Retina (tissue), 1 donor: ENCODE measurements around the gene VPS13A.
"Not testable (repeated sequence)": the region's sequence is repeated elsewhere in the genome, so short reads cannot be mapped to it uniquely, and the experiment has no call there.

ENCODE experiments used
- DNase-seq: peaks from one replicate; pipeline ENCODE4 v3.0.0-alpha.2; 2016

Gene VPS13A

DNA sequence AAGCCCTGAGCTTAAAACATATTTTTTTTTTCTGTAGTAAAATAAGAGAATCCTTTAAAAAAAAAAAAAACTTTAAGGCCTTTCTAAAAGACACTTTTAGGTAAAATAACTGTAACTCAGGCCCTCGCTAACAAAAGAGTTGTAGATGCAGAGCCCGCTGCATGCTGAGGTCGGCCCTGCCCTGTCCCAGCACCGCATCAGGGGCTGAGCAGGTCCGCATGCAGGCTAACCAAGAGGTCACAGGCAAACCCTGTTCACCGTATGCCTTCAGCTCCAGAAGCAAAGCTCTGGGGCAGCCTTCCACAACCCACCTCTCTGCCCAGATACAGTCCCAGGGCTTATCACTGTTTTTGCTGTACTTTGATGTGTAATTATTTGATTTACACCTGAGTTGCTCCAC is 254.7 kb downstream of the VPS13A start:
- no peak for DNase-seq

DNA sequence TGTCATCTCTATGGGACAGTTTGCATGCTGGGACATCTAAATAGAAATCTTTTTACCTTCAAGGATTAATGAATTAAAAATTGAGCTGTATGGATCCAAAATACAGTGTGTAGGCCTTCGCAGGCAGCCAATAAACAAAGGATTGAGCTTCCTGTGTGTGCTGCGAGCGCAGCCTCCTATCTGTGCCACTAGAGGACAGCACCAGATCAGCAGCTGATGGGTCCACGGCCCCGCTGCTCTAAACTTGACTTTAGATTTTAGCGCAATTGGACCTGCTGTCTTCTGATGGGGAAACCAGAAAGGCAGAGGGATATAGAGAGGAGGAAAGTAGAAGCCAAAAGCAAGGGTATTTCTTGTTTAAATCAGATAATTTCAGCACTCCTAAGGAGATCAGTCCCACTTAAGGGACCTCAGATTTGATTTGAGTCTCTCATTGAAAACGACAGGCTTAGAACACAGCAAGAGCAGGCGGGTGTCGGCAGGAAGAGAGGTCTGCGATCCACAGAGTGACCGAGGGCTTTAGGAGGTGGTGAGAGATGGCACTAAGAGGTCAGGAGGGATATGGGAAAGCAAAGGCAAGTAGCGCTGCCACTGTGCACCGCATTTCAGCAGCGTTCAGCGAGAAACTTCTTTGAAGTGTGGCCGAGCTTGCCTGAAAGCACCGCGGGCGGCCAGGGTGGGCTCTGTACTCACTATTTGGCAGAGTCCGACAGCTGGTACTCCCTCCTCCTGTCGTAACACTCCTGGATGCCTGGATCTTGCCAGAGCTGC is 256.5 kb downstream of the VPS13A start:
- peak; percentile 73 for DNase-seq

DNA sequence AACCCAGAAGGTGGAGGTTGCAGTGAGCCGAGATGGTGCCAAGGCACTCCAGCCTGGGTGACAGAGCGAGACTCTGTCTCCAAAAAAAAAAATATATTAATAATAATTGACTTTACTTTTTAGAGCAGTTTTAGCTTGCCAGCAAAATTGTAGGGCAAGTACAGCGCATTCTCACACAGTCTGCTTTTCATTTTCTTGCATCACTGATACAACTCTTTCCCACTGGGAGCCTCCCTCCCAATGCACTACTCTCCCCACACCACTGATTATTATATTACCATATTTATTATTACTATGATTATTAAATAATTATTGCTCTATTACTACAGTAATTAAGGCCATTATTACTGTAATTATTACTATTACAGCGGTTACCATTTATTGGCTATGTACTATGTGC is 257.9 kb downstream of the VPS13A start:
- DNase-seq = no peak

DNA sequence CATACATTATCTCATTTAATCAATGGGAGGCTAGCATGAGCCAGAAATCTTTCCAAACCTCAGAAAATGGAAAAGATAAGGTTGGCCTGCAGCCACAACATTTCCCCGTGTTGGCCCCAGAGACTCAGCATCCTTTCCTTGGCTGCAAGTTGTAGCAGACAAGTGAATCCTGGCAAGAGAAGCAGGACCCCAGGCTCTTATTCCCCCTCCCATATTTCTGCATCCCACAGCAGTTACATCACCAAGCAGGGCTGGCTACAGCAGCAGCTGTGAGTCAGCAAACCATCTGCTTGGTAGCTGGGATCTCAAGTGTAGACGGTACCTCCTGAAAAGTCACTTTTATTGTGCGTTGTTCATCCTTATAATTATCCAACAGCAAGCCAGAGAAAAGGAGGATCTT is 258.4 kb downstream of the VPS13A start:
- DNase-seq = no peak

DNA sequence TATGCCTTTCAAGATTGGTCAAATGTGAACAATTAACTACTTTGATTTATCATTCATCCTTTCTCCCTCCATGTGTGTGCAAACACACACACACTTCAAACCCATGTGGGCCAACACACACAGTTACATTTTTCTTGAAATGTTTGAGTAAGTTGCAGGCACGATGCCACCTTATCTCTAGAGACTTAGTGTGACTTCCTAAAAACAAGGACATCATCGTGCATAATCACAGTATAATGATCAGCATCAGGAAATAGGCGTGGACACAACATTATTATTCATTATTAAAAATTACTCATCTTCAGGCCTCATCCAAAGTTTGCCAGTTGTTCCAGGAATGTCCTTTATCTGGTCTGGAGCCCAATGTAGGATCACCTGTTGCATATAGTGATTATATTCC is 261.3 kb downstream of the VPS13A start:
- DNase-seq = no peak

DNA sequence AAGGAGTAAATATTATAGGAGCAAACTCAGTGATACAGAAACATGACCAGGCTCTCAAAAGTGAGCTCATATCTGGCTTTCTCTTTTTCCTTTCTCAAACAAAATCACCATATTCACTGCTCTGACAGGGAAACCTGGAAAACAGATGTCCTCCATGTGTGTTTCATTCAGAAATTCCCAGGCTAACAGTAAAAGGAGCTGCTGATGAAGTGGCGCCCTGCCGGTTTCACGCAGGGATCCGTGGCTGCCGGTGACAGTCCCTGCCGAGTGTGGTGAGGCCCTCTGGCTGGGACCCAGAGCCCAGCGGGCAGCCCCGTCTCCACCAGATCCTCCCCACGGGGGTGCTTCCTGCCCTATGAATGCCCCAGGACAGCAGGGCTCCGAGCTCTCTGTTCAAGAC is 262.7 kb downstream of the VPS13A start:
- peak; percentile 51 for DNase-seq

DNA sequence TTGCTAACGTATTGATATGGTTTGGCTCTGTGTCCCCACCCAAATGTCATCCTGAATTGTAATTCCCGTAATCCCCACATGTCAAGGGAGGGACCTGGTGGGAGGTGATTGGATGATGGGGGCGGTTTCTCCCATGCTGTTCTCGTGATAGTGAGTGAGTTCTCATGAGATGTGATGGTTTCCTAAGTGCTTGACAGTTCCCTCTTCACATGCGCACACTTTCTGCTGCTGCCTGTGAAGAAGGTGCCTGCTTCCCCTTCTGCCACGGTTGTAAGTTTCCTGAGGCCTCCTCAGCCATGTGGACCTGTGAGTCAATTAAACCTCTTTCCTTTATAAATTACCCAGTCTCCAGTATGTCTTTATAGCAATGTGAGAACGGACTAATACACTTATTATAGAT is 263.8 kb downstream of the VPS13A start:
- not testable (repeated sequence) for DNase-seq

DNA sequence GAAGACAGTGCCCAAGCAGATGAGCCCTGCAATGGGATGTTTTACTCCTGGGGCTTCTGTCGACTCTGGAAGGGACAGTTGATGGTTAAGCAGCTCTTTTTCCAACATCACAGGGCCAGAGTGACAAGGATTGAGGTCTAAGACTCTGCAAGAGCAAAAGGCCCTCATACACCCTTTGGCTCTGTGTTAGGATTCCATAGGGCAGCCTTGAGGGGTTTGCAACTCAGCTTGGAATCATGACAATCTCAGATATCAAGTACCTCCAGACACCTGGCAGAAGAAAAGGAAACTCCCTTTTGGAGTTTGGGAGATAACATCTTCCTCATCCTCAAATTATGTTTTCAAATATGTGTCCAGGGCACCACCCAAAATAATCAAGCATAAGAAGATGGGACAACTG is 265.1 kb downstream of the VPS13A start:
- DNase-seq = no peak

DNA sequence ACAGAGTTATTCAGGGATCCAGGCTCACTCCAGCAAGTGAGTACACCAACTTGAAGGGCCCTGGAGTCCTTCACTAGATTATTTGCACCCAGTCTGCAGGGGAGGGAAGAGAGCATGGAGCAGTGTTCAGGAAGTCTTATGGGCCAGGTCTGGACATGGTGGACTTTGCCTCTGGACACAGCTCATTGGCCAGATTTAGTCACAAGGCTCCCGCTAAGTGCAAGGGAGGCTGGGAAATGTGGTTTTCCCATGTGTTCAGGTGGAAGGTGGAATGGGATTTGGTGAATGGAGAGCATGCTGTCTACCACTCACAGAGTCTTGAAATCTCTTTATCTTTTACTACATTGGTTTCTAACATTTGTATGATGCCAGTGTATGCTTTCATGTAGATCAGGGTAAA is 270.3 kb downstream of the VPS13A start:
- DNase-seq = no peak

DNA sequence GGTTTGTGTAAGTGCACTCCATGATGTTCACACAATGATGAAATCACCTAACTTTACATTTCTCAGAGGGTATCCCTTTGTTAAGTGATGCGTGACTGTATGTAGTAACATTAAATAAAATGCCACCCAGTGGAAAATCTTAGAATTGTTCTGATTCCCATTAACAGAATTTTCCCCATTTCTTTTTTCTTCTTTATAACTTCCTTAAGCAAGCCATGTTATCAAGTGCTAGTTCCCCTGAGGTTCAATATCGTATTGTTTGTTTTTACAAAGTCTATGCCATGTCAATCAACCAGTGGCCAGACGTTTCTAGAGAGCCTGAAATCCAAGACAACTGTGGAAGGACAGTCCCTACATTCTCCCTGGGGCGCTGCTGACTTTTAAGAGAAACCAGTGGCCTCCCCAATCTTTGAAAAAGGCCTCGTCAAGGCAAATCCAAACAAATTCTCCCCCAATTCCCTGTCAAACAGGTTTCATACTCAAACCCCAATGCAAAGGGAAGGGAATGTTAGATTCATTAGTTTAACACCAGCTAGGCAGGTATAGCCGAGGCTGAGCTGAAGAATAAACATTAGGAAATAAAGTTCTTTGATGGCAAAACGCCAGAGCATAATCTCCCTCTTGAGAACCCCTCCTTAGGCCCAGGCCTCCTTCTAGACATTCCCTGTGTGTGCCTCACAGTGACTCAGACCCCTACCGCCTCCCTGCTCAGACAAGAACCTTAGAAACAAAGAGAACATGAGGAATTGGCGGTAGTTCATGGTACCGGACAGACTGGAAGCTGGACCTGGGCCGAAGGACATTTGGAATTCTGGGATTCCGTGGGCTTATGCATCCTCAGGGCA is 272.1 kb downstream of the VPS13A start:
- DNase-seq = no peak

DNA sequence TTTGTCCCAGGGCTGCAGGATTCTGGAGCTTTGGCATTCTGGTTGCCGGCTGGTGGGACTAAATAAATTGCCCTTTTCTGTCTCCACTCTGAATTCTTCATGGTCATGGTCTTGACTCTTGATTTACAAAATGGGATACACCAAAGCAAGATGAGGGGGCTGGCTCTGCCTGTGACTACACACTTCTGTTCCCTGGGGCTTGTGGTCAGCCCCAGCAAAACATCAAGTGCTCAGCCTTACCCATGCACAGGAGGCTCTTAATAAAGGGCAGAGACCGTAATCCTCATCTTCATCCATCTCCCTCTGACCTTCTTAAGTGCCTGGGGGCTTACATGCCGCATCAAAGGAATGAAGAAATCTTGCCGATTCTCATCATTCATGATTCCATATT is 272.7 kb downstream of the VPS13A start:
- no peak for DNase-seq

DNA sequence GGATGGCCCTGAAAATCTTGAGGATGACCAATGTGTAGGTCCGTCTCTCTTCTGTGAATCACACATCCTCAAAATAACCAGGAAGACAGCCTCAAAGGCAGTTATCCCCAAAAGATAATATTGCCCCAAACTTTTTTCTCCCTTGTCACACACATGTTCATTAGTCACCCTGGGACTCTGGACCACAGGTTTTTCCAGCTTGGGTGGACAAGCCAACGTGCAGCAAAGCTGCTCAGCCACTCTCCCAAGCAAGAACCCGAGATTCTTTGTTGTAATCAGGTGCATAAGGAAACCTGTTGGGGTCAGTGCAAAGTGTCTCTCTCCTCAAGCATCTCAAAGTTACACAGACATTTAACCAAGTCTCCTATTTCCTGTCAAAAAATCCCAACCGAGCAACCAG is 274.2 kb downstream of the VPS13A start:
- DNase-seq = no peak

DNA sequence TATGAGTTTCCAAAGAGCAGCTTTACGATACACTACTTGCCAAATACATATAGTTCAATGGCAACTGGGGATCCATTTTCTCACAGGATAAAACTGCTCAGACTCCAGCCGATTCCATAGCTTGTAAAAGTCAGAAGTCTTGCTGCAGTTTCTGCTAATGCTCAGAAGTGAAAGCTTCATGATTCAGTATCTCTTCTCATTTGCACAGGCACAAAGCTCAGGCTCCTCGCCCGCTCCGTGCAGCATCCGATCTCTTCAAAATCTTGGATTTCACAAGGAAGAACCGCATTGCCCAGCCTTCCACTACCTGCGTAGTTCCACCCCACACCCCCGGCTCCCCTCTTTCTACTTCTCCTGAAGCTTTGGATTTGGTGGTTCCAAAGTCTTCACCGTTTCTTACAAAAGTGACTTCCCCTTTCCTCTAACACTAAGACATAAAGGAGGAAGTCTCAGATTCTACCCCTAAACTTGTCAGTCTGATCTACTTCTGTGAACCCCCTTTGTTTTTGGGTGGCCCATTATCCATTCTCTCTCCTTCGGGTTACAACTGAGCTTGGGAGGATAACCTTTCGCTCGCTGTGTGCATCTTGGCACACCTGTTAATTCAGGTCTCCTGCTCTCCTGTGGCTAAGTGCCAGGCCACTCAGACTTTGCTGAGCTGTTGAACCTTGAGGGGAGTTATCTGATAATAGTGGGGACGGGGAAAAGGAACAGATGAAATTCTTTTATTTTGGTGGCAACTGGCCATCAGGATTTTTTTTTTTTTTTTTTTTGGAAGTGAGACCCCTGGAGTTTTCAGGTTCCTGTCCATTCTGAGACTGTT is 276.7 kb downstream of the VPS13A start:
- no peak for DNase-seq

DNA sequence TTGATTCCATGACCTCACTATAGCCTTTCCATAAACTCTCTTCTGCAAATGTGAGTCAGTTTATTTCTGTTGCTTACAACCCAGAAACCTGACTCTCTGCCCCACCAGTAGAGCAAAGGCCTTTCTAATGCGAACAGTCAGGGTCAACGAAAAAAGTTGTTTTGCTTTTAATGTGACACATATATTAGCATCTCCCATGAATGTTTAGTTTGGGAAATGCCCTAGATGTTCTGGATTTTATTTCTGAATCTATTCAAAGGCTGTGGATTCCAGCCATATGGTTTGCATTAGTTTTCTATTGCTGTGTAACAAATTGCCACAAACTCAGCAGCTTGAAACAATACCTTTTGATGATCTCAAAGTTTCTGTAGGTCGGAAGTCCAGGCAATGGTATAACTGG is 277.3 kb downstream of the VPS13A start:
- DNase-seq = no peak

DNA sequence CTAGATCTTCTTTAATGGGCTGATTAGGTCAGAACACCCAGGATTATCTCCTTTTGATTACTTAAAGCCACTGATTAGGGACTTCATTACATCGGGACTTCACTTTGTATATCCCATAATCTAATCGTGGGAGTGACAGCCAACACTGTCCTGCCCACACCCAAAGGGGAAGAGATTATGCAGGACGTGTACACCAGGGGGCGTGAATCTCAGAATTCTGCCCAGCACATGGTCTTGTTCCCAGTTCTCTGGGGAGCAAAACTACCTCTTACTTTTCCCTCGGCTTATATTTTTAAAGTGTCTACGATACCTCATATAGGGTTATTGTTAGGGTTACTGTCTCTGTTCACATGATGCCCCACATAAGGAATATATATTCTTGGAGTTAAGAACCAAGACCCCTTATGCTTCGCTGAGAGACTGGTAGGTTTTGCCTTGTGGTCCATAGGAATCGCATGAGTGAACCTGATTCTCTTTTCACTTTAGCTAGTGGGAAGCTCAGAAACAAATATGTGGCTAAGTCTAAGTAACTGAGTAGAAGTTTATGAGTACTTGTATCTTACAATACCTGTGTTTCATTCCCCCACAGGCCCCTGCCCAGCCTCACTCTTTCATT is 278.1 kb downstream of the VPS13A start:
- DNase-seq = no peak

DNA sequence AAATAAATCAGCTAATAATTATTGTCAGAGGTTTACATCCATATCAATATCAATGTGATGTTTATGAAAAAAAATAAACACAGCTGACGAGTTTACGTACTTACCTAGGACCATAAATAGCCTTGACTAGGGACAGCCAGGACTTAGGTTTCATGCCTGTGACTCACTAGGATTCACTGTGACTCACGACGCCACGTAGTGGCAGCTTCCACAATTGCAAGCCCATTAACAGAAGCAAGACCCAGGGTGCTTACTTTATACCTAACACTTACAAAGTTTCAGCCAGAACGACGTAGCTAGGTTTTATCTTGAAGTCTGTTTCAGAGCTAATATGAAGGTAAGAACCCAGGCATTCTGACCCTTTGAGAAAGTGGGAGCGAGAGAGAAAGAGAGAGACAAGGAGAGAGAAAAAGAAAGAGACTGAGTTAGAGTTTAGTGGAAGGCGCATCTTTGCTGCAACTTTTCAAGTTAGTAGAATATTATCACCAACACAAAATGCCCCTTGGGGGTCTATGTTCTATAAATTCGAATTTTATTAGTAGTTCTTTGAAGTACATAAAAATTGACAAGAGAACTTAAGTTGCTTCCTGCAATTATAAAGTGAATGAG is 279.6 kb downstream of the VPS13A start:
- peak; percentile 52 for DNase-seq

DNA sequence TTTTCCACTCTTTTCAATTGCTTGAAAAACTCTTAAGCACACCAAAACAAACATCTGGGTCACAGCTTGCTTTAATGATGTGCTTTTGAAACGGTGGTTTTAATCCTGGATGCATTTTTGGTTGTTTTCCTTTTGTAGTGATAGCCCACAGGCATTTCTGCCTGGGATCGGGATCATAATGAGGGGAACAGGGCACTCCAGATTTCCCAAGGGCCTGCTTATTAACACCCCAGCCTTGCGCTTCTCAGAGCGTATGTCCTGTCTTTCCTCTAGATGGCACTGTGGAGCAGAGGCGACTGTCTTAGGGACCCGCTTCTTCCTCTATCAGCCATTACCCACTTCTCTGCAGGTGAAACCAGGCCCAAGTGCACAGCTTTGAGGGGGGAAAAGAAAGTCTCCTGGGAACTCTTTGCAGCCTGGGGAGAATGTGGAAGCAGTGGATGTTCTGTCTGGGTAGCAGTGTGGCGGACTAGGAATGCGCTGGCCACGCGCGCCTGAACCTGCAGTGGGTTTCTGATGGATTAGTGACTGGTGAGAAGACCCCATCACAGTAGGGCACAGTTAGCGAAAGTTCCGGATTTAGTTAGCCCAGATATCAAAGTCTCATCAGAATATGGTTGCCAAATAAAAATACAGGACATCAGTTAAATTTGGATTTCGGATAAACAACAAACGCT is 280.7 kb downstream of the VPS13A start:
- peak; percentile 69 for DNase-seq

DNA sequence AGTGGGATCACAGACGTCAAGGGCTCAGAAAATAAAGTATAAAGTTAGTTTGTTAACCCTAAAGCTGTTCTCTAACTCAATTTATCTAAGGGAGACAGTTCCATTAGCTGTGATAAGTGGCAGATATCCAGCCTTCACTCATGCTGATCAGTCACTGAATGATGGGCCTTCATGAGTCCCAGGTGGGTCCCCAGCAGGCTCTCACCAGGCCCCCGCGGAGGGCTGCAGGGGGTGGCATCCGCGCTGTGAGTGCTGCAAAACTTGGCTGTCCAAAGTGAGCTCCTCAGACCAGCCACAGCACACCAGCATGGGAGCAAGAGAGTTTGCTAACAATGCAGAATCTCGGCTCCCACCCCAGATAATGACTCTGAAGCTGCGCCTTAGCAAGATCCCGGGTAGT is 283.6 kb downstream of the VPS13A start:
- DNase-seq = no peak

DNA sequence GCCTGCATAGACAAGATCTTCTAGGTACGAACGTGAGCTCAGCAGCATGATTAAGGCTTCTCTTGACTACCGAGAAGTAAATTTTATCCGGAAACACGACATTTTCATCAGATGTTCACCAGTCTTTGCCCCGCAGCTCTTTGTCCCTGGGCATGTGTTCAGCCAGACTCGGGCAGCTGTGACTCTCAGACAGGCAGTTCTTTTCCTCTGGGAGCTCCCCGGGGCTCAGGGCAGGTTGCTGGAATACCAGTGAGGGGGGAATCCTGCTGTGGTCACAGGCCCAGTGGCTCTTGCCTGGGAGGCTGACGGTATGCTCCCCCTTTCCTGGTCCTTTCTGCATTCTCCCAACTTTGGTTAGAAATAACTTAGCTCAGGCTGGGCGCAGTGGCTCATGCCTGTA is 284.7 kb downstream of the VPS13A start:
- no peak for DNase-seq

DNA sequence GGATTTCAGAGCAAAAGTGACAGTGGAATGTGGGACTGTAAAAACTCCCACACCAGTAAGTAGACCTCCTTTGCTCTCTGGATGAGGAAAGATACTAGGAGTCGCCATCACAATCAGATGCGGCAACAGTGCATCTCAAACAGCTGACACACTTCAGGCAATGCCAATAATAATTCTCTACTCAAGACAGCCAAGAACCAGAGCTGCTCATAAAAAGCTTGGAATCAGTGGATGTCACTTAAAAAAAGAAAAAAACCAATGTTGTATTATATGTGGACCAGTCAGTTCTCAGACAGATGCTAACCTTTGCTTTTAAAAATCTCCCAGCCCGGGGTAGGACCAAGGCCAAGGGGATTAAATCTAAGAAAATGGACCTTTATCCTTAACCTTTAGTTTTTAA is 285.8 kb downstream of the VPS13A start:
- no peak for DNase-seq

DNA sequence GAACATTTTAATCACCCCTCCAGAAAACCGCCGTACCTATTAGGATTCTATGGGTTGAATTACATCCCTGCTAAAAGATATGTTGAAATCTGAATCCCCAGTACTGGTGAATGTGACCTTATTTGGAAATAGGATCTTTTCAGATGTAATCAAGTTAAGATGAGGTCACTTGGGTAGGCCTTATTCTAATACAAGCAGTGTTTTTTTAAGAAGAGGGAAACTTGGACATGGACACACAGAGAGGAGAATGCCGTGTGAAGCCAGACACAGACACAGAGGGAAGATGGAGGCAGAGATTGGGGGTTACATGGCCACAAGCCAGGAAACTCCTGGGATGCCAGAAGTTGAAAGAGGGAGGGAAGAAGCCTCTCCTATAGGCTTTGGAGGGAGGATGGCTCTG is 287.3 kb downstream of the VPS13A start:
- DNase-seq = no peak
